GM23338 (cell line): ENCODE results near the gene RNF44. TPM values are rescaled to one million over a fixed set of nuclear protein-coding genes. Genes with fewer than 3 reads are reported as not detected.

ENCODE experiments used
- ATAC-seq: fragments of 200-7000 bp; cut with Tn5 transposase; 3 replicates; pipeline ENCODE4 v1.9.1; 2020
- DNase-seq: peaks from one replicate; pipeline ENCODE4 v3.0.0-alpha.2; 2015; ENCODE audit warnings: low spot score
- H2AFZ ChIP-seq: fragments of 200-600 bp; sonication (generic); 2 replicates; pipeline ENCODE4 v1.8.0; 2016; ENCODE audit warnings: antibody characterized with exemption, mild to moderate bottlenecking, moderate library complexity
- H3F3A ChIP-seq: fragments of 200-600 bp; sonication (generic); replicated peaks from 2 replicates; pipeline ENCODE4 v1.8.0; 2017; ENCODE audit warnings: antibody characterized with exemption, mixed run types, low read depth
- H3K27ac ChIP-seq: fragments of 200-600 bp; sonication (generic); 2 replicates; pipeline ENCODE4 v1.6.1; 2016; ENCODE audit warnings: low read depth
- H3K27me3 ChIP-seq: fragments of 200-600 bp; sonication (generic); 2 replicates; pipeline ENCODE4 v1.8.0; 2016; ENCODE audit warnings: mild to moderate bottlenecking, mixed run types, moderate library complexity; ENCODE audit not compliant: insufficient read depth
- H3K36me3 ChIP-seq: fragments of 200-600 bp; sonication (generic); 2 replicates; pipeline ENCODE4 v1.8.0; 2016; ENCODE audit warnings: mild to moderate bottlenecking; ENCODE audit not compliant: insufficient read depth
- H3K4me1 ChIP-seq: fragments of 200-600 bp; sonication (generic); 2 replicates; pipeline ENCODE4 v1.8.0; 2016; ENCODE audit warnings: mild to moderate bottlenecking, moderate library complexity; ENCODE audit not compliant: insufficient read depth
- H3K4me2 ChIP-seq: fragments of 200-600 bp; sonication (generic); 2 replicates; pipeline ENCODE4 v1.7.1; 2017; ENCODE audit warnings: mixed run types
- H3K4me3 ChIP-seq: fragments of 200-600 bp; sonication (generic); 2 replicates; pipeline ENCODE4 v1.6.1; 2016; ENCODE audit warnings: mixed run types
- H3K79me2 ChIP-seq: fragments of 200-600 bp; sonication (generic); replicated peaks from 2 replicates; pipeline ENCODE4 v1.8.0; 2017; ENCODE audit warnings: mild to moderate bottlenecking; ENCODE audit not compliant: insufficient read depth
- H3K9me2 ChIP-seq: fragments of 200-600 bp; sonication (generic); 2 replicates; pipeline ENCODE4 v1.8.0; 2017; ENCODE audit not compliant: insufficient read depth
- H4K20me1 ChIP-seq: fragments of 200-600 bp; sonication (generic); replicated peaks from 2 replicates; pipeline ENCODE4 v1.8.0; 2017; ENCODE audit warnings: mild to moderate bottlenecking; ENCODE audit not compliant: insufficient read depth
- H3K27ac Mint-ChIP-seq: 2 replicates; pipeline ENCODE4 v1.8.0; 2020; ENCODE audit warnings: inconsistent platforms, mild to moderate bottlenecking, moderate library complexity, mixed read lengths
- H3K27me3 Mint-ChIP-seq: 3 replicates; pipeline ENCODE4 v1.8.0; 2022; ENCODE audit warnings: low read depth, mild to moderate bottlenecking, moderate library complexity, mixed read lengths, inconsistent platforms; ENCODE audit not compliant: insufficient read depth, poor library complexity
- H3K36me3 Mint-ChIP-seq: 3 replicates; pipeline ENCODE4 v1.8.0; 2021; ENCODE audit warnings: low read depth, mild to moderate bottlenecking, inconsistent platforms, moderate library complexity, mixed read lengths
- H3K4me1 Mint-ChIP-seq: 3 replicates; pipeline ENCODE4 v1.8.0; 2020; ENCODE audit warnings: mild to moderate bottlenecking, inconsistent platforms, mixed read lengths
- H3K4me3 Mint-ChIP-seq: 3 replicates; pipeline ENCODE4 v1.8.0; 2021; ENCODE audit warnings: moderate library complexity, mild to moderate bottlenecking, inconsistent platforms, mixed read lengths
- H3K9me3 Mint-ChIP-seq: 3 replicates; pipeline ENCODE4 v1.8.0; 2020; ENCODE audit warnings: moderate library complexity, mild to moderate bottlenecking, inconsistent platforms, mixed read lengths
- ETS1 ChIP-seq: IDR thresholded peaks from 2 replicates; pipeline ENCODE4 v1.6.1; 2016; ENCODE audit warnings: antibody characterized with exemption
- EZH2phosphoT487 ChIP-seq: fragments of 200-600 bp; sonication (generic); IDR thresholded peaks from one replicate; pipeline ENCODE4 v1.8.1; 2018; ENCODE audit warnings: antibody characterized with exemption; ENCODE audit not compliant: unreplicated experiment
- JUNB ChIP-seq: IDR thresholded peaks from one replicate; pipeline ENCODE4 v1.6.1; 2016; ENCODE audit warnings: antibody characterized with exemption; ENCODE audit not compliant: unreplicated experiment
- POLR2AphosphoS5 ChIP-seq: IDR thresholded peaks from 2 replicates; pipeline ENCODE4 v1.6.1; 2016; ENCODE audit warnings: antibody characterized with exemption, low read depth
- STAT1 ChIP-seq: IDR thresholded peaks from one replicate; pipeline ENCODE4 v1.6.1; 2016; ENCODE audit warnings: antibody characterized with exemption; ENCODE audit not compliant: unreplicated experiment
- ZNF114 ChIP-seq: fragments of 250-450 bp; sonication (Bioruptor Pico); IDR thresholded peaks from 2 replicates; pipeline ENCODE4 v1.5.0; 2020; ENCODE audit warnings: mild to moderate bottlenecking, moderate library complexity
- polyA plus RNA-seq: library from polyadenylated mRNA; unstranded; fragments of >200 nt; fragmentation: Nextera tagmentation; extraction: Ambion mirVana; gene quantifications from 2 replicates; pipeline ENCODE4 v1.2.1, GENCODE V29; 2016
- total RNA-seq: library from RNA; depleted of rRNA; stranded (reverse); fragments of >200 nt; shearing (Covaris generic); gene quantifications from 2 replicates; pipeline ENCODE4 v1.2.3, GENCODE V29; 2014
- TF ChIP-seq, protein P1 (sequence below), 2 experiments: fragments of 200-600 bp in 1 of 2; sonication (generic) in 1 of 2; conservative IDR thresholded peaks; 2 replicates each; pipeline versions ENCODE4 v1.5.1 to v1.6.1; 2016 to 2017; ENCODE audit warnings: antibody characterized with exemption in 2 of 2, low read depth in 2 of 2, mild to moderate bottlenecking in 2 of 2, moderate library complexity in 1 of 2

The RNF44 gene
- total and polyA plus RNA-seq, 2 experiments from 2014 or later: 56.7 to 104 TPM

- Mint-ChIP-seq H3K4me3 (peak overlapping the region; percentile 88), H3K27ac (peak overlapping the region; percentile 89), H3K27me3 (peaks cover 27% of the 10 kb centered on the region), H3K4me1 (peaks cover 49% of the 10 kb centered on the region), H3K36me3 (no peaks in the 10 kb centered on the region), H3K9me3 (no peaks in the 10 kb centered on the region)
- Histone ChIP-seq H3K4me2 (peak overlapping the region; percentile 88), H2AFZ (no peak overlapping the region), H3F3A (peaks cover 17% of the 10 kb centered on the region), H3K36me3 (no peaks in the 10 kb centered on the region), H3K79me2 (peaks cover 8% of the 10 kb centered on the region), H3K27me3 (no peaks in the 10 kb centered on the region), H3K27ac (peak overlapping the region; percentile 92; the same call in 1 of the 2 replicates), H4K20me1 (no peaks in the 10 kb centered on the region), H3K4me1 (peaks cover 28% of the 10 kb centered on the region), H3K4me3 (peak overlapping the region; percentile 84; the same call in 1 of the 2 replicates), H3K9me2 (no peaks in the 10 kb centered on the region)
- peak; percentile 89 for DNase-seq
- peak; percentile 11 for ATAC-seq
- peak; percentile 59; the same call in 1 of the 2 replicates for TF ChIP-seq POLR2AphosphoS5
- no peak for TF ChIP-seq JUNB
Observed at GRCh38 chr5:176541338-176542134, 4.3 kb upstream of the RNF44 start.

- H3K27ac ChIP-seq: peak overlapping the region; percentile 92; the same call in 1 of the 2 replicates
- H3K4me2 ChIP-seq: peak overlapping the region; percentile 88
- TF ChIP-seq ZNF114 (CRISPR knock-in tag): no peak
- TF ChIP-seq EZH2phosphoT487: no peak
- no peak for TF ChIP-seq STAT1
- peaks cover 28% of the 10 kb centered on the region for H3K4me1 ChIP-seq
- ATAC-seq (no peak), DNase-seq (no peak)
- no peaks in the 10 kb centered on the region for H3K27me3 ChIP-seq
- H3K4me3 ChIP-seq: peak overlapping the region; percentile 84; the same call in 1 of the 2 replicates
- H3F3A ChIP-seq: peaks cover 17% of the 10 kb centered on the region
- Mint-ChIP-seq H3K27ac (peak overlapping the region; percentile 86), H3K4me1 (peaks cover 49% of the 10 kb centered on the region), H3K4me3 (peak overlapping the region; percentile 88; the same call in 1 of the 3 replicates), H3K27me3 (peaks cover 29% of the 10 kb centered on the region), H3K9me3 (no peaks in the 10 kb centered on the region), H3K36me3 (peaks cover 2% of the 10 kb centered on the region)
- no peaks in the 10 kb centered on the region for H3K9me2 ChIP-seq
- peaks cover 13% of the 10 kb centered on the region for H3K79me2 ChIP-seq
- H4K20me1 ChIP-seq: no peaks in the 10 kb centered on the region
- H2AFZ ChIP-seq: no peak overlapping the region
- no peaks in the 10 kb centered on the region for H3K36me3 ChIP-seq
Observed at GRCh38 chr5:176540956-176541337, 3.7 kb upstream of the RNF44 start.

- Mint-ChIP-seq H3K9me3 (peaks cover 2% of the 10 kb centered on the region; the same call in 1 of the 3 replicates), H3K4me1 (peaks cover 49% of the 10 kb centered on the region), H3K27ac (peak overlapping the region; percentile 6), H3K36me3 (peaks cover 7% of the 10 kb centered on the region), H3K4me3 (peak overlapping the region; percentile 42; the same call in 1 of the 3 replicates), H3K27me3 (peaks cover 32% of the 10 kb centered on the region)
- Histone ChIP-seq H3K9me2 (no peaks in the 10 kb centered on the region), H3K4me1 (peaks cover 30% of the 10 kb centered on the region), H3K27ac (0 out of 2 replicates have a peak overlapping the region, but pooled peaks have one; percentile 92), H3K4me2 (peak overlapping the region; percentile 88; the same call in 1 of the 2 replicates), H3F3A (peaks cover 18% of the 10 kb centered on the region), H3K4me3 (no peak overlapping the region), H4K20me1 (no peaks in the 10 kb centered on the region), H3K79me2 (peaks cover 18% of the 10 kb centered on the region), H3K36me3 (no peaks in the 10 kb centered on the region), H2AFZ (no peak overlapping the region), H3K27me3 (no peaks in the 10 kb centered on the region)
- DNase-seq: no peak
- ATAC-seq: no peak
- TF ChIP-seq ETS1 (no peak), EZH2phosphoT487 (no peak), JUNB (no peak), ZNF114 (CRISPR knock-in tag) (no peak)
- TF ChIP-seq, protein P1, sequence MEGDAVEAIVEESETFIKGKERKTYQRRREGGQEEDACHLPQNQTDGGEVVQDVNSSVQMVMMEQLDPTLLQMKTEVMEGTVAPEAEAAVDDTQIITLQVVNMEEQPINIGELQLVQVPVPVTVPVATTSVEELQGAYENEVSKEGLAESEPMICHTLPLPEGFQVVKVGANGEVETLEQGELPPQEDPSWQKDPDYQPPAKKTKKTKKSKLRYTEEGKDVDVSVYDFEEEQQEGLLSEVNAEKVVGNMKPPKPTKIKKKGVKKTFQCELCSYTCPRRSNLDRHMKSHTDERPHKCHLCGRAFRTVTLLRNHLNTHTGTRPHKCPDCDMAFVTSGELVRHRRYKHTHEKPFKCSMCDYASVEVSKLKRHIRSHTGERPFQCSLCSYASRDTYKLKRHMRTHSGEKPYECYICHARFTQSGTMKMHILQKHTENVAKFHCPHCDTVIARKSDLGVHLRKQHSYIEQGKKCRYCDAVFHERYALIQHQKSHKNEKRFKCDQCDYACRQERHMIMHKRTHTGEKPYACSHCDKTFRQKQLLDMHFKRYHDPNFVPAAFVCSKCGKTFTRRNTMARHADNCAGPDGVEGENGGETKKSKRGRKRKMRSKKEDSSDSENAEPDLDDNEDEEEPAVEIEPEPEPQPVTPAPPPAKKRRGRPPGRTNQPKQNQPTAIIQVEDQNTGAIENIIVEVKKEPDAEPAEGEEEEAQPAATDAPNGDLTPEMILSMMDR (conservative IDR thresholded peaks at IDR 0.05; ENCODE audit: low read depth in 2 of 2): no peak
Observed at GRCh38 chr5:176540476-176540899, 3.3 kb upstream of the RNF44 start.
